BJ (cell line): ENCODE measurements around the gene SHC2. TPM values are rescaled to one million over a fixed set of nuclear protein-coding genes. Genes with fewer than 3 reads are reported as not detected.
"Not testable (repeated sequence)": the region's sequence is repeated elsewhere in the genome, so short reads cannot be mapped to it uniquely, and the experiment has no call there.

Experiments
- CTCF ChIA-PET: fragments of 350-600 bp; formaldehyde crosslinking; extraction: SDS; loops from one replicate; lab custom pipeline; 2021; ENCODE audit warnings: antibody characterized with exemption, inconsistent platforms; lab: Yijun Ruan, JAX
- POLR2A ChIA-PET: fragments of 300-600 bp; sonication (Branson Sonifier 250); formaldehyde crosslinking; extraction: SDS; loops from one replicate; lab custom pipeline; 2021; ENCODE audit warnings: antibody characterized with exemption; lab: Charles Lee
- DNase-seq: peaks from one replicate; pipeline ENCODE4 v3.0.0-alpha.2; 2011; ENCODE audit warnings: low read depth
- H3K27me3 ChIP-seq: 2 replicates; pipeline ENCODE4 v1.6.0; 2011; ENCODE audit warnings: low read length; ENCODE audit not compliant: control insufficient read depth, insufficient read depth
- H3K36me3 ChIP-seq: 2 replicates; pipeline ENCODE4 v1.5.1; 2011; ENCODE audit warnings: low read length; ENCODE audit not compliant: control insufficient read depth, insufficient read depth
- H3K4me3 ChIP-seq: 2 replicates; pipeline ENCODE4 v1.5.1; 2011; ENCODE audit warnings: low read depth, mild to moderate bottlenecking, control low read depth, low read length
- CTCF ChIP-seq: IDR thresholded peaks from 2 replicates; pipeline ENCODE4 v1.5.1; 2011; ENCODE audit warnings: low read depth, mild to moderate bottlenecking, control low read depth, inconsistent platforms, low read length, moderate library complexity; ENCODE audit not compliant: insufficient read depth
- polyA plus RNA-seq: library from polyadenylated mRNA; depleted of rRNA; stranded (reverse); fragments of >200 nt; gene quantifications from 2 replicates; pipeline ENCODE4 v1.2.3, GENCODE V29; 2011

Gene SHC2
- polyA plus RNA-seq, 1 experiment = 3.4 TPM

- CTCF ChIA-PET = no interaction called here
- POLR2A ChIA-PET = no interaction called here
- peaks cover 2% of the 10 kb centered on the region; the same call in 1 of the 2 replicates for H3K27me3 ChIP-seq
Measured at GRCh38 chr19:484494-484893, 23.7 kb upstream of the SHC2 start.

GRCh38 chr19:483332-484072, 22.7 kb upstream of the SHC2 start:
- H3K27me3 ChIP-seq = peaks cover 2% of the 10 kb centered on the region; the same call in 1 of the 2 replicates
- no peak for DNase-seq
- TF ChIP-seq CTCF = no peak
- POLR2A ChIA-PET = no interaction called here
- no peak overlapping the region for H3K4me3 ChIP-seq
- CTCF ChIA-PET = no interaction called here
- no peaks in the 10 kb centered on the region for H3K36me3 ChIP-seq

More at GRCh38 chr19:484494-484893, 23.7 kb upstream of the SHC2 start:
- no peak overlapping the region for H3K4me3 ChIP-seq
- TF ChIP-seq CTCF = no peak
- DNase-seq = no peak
- H3K36me3 ChIP-seq = no peaks in the 10 kb centered on the region

GRCh38 chr19:482186-483041, 21.6 kb upstream of the SHC2 start:
- no peak for TF ChIP-seq CTCF
- Histone ChIP-seq H3K27me3 (peaks cover 2% of the 10 kb centered on the region; the same call in 1 of the 2 replicates), H3K4me3 (no peak overlapping the region), H3K36me3 (no peaks in the 10 kb centered on the region)
- no peak for DNase-seq
- CTCF ChIA-PET = no interaction called here
- POLR2A ChIA-PET = no interaction called here

- POLR2A ChIA-PET, CTCF ChIA-PET, H3K36me3 ChIP-seq, H3K27me3 ChIP-seq, DNase-seq, H3K4me3 ChIP-seq: not testable (repeated sequence)
Measured at GRCh38 chr19:481100-481499, 20.3 kb upstream of the SHC2 start.

GRCh38 chr19:480016-480855, 19.4 kb upstream of the SHC2 start:
- CTCF ChIA-PET = interaction anchor here (0.8 to 1.1 kb wide), 2 partner anchors 17 to 184 kb away, joined by 3 to 4 read pairs; no protein-coding TSS in a partner anchor
- POLR2A ChIA-PET = no interaction called here
- H3K4me3 ChIP-seq = no peak overlapping the region
- H3K27me3 ChIP-seq = no peaks in the 10 kb centered on the region; the same call in 1 of the 2 replicates
- no peaks in the 10 kb centered on the region for H3K36me3 ChIP-seq
- TF ChIP-seq CTCF = peak; percentile 51
- no peak for DNase-seq
